A549 (cell line): ENCODE results near the gene ARHGEF10L. TPM values are rescaled to one million over a fixed set of nuclear protein-coding genes. Genes with fewer than 3 reads are reported as not detected.

Experiments used
- ATAC-seq, 2 experiments: fragments of 200-7000 bp in 1 of 2; fragments of >200 bp in 1 of 2; cut with Nextera tagmentation in 1 of 2; cut with Tn5 transposase in 1 of 2; 3 replicates each; pipeline versions ENCODE4 v1.8.0 to v1.9.1; 2018 to 2020; ENCODE audit warnings: mild to moderate bottlenecking in 1 of 2, moderate library complexity in 1 of 2
- CTCF ChIA-PET: fragments of 300-600 bp; sonication (Branson Sonifier 250); formaldehyde crosslinking; extraction: SDS; loops from one replicate; lab custom pipeline; 2021; ENCODE audit warnings: antibody characterized with exemption, inconsistent platforms; lab: Yijun Ruan, JAX
- POLR2A ChIA-PET: fragments of 350-600 bp; formaldehyde crosslinking; extraction: SDS; loops from one replicate; lab custom pipeline; 2021; ENCODE audit warnings: antibody characterized with exemption, inconsistent platforms; lab: Yijun Ruan, JAX
- DNase-seq, 2 experiments: peaks; one replicate each; pipeline versions ENCODE4 v3.0.0 to v3.0.0-alpha.2; 2011 to 2016; ENCODE audit warnings: low read depth in 1 of 2, low spot score in 1 of 2
- FAIRE-seq: peaks from 2 replicates; lab custom pipeline; 2011; peaks lifted over from hg19 to GRCh38; lab: Jason Lieb, UNC
- H3K27ac ChIP-seq, 2 experiments: fragments of >200 bp; sonication (Bioruptor Twin); formaldehyde crosslinking; 3 replicates each; pipeline ENCODE4 v1.5.1; 2016 to 2017
- H3K4me1 ChIP-seq: fragments of >200 bp; sonication (Bioruptor Twin); formaldehyde crosslinking; 3 replicates; pipeline ENCODE4 v1.6.1; 2016
- H3K4me2 ChIP-seq: fragments of >200 bp; sonication (Bioruptor Twin); formaldehyde crosslinking; 3 replicates; pipeline ENCODE4 v1.6.1; 2016
- H3K4me3 ChIP-seq: fragments of >200 bp; sonication (Bioruptor Twin); formaldehyde crosslinking; 3 replicates; pipeline ENCODE4 v1.5.1; 2016
- H3K9me3 ChIP-seq: fragments of >200 bp; sonication (Bioruptor Twin); formaldehyde crosslinking; 3 replicates; pipeline ENCODE4 v1.6.1; 2016
- CHD2 ChIP-seq: fragments of 150-350 bp; IDR thresholded peaks from 2 replicates; pipeline ENCODE4 v1.6.1; 2014; ENCODE audit warnings: low read length; ENCODE audit not compliant: partially characterized antibody
- EHF ChIP-seq: fragments of 250-450 bp; sonication (Bioruptor Pico); IDR thresholded peaks from 2 replicates; pipeline ENCODE4 v1.5.0; 2020; ENCODE audit warnings: mild to moderate bottlenecking
- EP300 ChIP-seq, 2 experiments: fragments of >200 bp; sonication (Bioruptor Twin); formaldehyde crosslinking; IDR thresholded peaks; 2 replicates in 1 of 2; 3 replicates in 1 of 2; pipeline ENCODE4 v1.6.1; 2016 to 2017
- FOSB ChIP-seq: fragments of 250-450 bp; sonication (Bioruptor Pico); IDR thresholded peaks from 2 replicates; pipeline ENCODE4 v1.5.0; 2020; ENCODE audit warnings: mild to moderate bottlenecking, moderate library complexity
- FOSL2 ChIP-seq, 2 experiments: fragments of 450-650 bp in 1 of 2; fragments of >200 bp in 1 of 2; sonication (Bioruptor Twin) in 1 of 2; formaldehyde crosslinking; IDR thresholded peaks; 2 replicates each; pipeline versions ENCODE4 v1.5.0 to v1.6.1; 2016 to 2020; ENCODE audit warnings: mild to moderate bottlenecking in 1 of 2, moderate library complexity in 1 of 2
- GATA3 ChIP-seq: IDR thresholded peaks from 2 replicates; pipeline ENCODE4 v1.6.1; 2012; ENCODE audit warnings: borderline replicate concordance
- HEYL ChIP-seq: fragments of 250-450 bp; sonication (Bioruptor Pico); IDR thresholded peaks from 2 replicates; pipeline ENCODE4 v1.8.0; 2021; ENCODE audit warnings: mild to moderate bottlenecking, moderate library complexity
- JUN ChIP-seq, 2 experiments: fragments of >200 bp; sonication (Bioruptor Twin); formaldehyde crosslinking; IDR thresholded peaks; 2 replicates in 1 of 2; 3 replicates in 1 of 2; pipeline ENCODE4 v1.6.1; 2016 to 2017
- NPAS2 ChIP-seq: fragments of 250-450 bp; sonication (Bioruptor Pico); IDR thresholded peaks from 2 replicates; pipeline ENCODE4 v1.8.0; 2022; ENCODE audit warnings: mild to moderate bottlenecking, moderate library complexity, borderline replicate concordance
- PHF8 ChIP-seq: fragments of 200-600 bp; sonication (generic); IDR thresholded peaks from 2 replicates; pipeline ENCODE4 v1.6.1; 2016; ENCODE audit warnings: low read depth, mild to moderate bottlenecking, antibody characterized with exemption, moderate library complexity, borderline replicate concordance
- RCOR1 ChIP-seq: fragments of 150-350 bp; IDR thresholded peaks from 2 replicates; pipeline ENCODE4 v1.6.1; 2014; ENCODE audit warnings: antibody characterized with exemption, low read length, low read depth
- RNF2 ChIP-seq: fragments of 200-600 bp; sonication (generic); IDR thresholded peaks from 2 replicates; pipeline ENCODE4 v1.6.1; 2016; ENCODE audit warnings: low read depth, mild to moderate bottlenecking, antibody characterized with exemption, moderate library complexity, borderline replicate concordance
- SMC3 ChIP-seq: fragments of >200 bp; sonication (Bioruptor Twin); formaldehyde crosslinking; IDR thresholded peaks from 3 replicates; pipeline ENCODE4 v1.6.1; 2018; ENCODE audit warnings: inconsistent platforms
- ZNF302 ChIP-seq: fragments of 250-450 bp; sonication (Bioruptor Pico); IDR thresholded peaks from 2 replicates; pipeline ENCODE4 v1.9.0; 2021; ENCODE audit warnings: inconsistent platforms, mild to moderate bottlenecking, moderate library complexity
- WGBS: methylation state at CpG from one replicate; pipeline ENCODE4 v1.1.6; 2017; ENCODE audit errors: missing lambda C conversion rate; 5-methylcytosine and 5-hydroxymethylcytosine counted together
- polyA plus RNA-seq, 4 experiments: library from polyadenylated mRNA; depleted of rRNA in 3 of 4; stranded (reverse); fragments of >200 nt; fragmentation: RNase III in 1 of 4; extraction: RNeasy Plus Mini Kit Qiagen cat#74134 plus additional on column Dnase treatment in 1 of 4; gene quantifications; 2 replicates in 3 of 4; 3 replicates in 1 of 4; pipeline ENCODE4 v1.2.3, GENCODE V29; 2011 to 2017
- TF ChIP-seq, protein P1 (sequence below): fragments of 250-450 bp; sonication (Bioruptor Pico); IDR thresholded peaks from 2 replicates; pipeline ENCODE4 v1.5.0; 2021; ENCODE audit warnings: mild to moderate bottlenecking, moderate library complexity, borderline replicate concordance
- TF ChIP-seq, protein P2 (sequence below): fragments of 450-650 bp; IDR thresholded peaks from 2 replicates; pipeline ENCODE4 v1.6.1; 2014; ENCODE audit warnings: antibody characterized with exemption
- TF ChIP-seq, protein P3 (sequence below): fragments of 200-600 bp; sonication (generic); IDR thresholded peaks from 2 replicates; pipeline ENCODE4 v1.6.1; 2016; ENCODE audit warnings: antibody characterized with exemption, mild to moderate bottlenecking, moderate library complexity

ARHGEF10L gene
- polyA plus RNA-seq, 2 of the 4 experiments (the other 2 are of a cell fraction): 3.5 to 5.2 TPM

DNA sequence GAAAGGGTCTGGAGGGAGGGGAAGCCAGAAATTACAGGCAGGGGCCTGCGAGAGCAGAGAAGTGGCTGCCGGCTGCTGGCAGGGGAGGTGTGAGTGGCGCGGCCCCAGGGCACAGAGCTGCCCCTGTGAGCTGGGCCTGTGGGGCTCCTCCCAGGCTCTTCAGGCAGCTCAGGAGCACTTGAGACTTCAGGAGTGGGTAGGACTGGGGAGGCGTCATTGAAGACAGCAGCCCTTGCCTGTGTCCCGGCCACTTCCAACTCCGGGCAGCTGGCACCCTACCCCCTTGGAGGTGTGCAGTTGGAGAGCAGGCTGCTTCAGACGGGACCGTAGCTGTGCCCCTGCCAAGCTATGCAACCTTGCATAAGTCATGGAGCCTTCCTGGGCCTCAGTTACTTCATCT, 128.1 kb downstream of the ARHGEF10L start:
- FAIRE-seq (no peak), DNase-seq (no peak), ATAC-seq (no peak)
- H3K9me3 ChIP-seq: no peaks in the 10 kb centered on the region
- TF ChIP-seq HEYL (CRISPR knock-in tag) (no peak), FOSB (no peak), EHF (CRISPR knock-in tag) (no peak), CHD2 (no peak), PHF8 (no peak), RCOR1 (no peak), GATA3 (no peak), NPAS2 (no peak), RNF2 (no peak)
- TF ChIP-seq, protein P1, sequence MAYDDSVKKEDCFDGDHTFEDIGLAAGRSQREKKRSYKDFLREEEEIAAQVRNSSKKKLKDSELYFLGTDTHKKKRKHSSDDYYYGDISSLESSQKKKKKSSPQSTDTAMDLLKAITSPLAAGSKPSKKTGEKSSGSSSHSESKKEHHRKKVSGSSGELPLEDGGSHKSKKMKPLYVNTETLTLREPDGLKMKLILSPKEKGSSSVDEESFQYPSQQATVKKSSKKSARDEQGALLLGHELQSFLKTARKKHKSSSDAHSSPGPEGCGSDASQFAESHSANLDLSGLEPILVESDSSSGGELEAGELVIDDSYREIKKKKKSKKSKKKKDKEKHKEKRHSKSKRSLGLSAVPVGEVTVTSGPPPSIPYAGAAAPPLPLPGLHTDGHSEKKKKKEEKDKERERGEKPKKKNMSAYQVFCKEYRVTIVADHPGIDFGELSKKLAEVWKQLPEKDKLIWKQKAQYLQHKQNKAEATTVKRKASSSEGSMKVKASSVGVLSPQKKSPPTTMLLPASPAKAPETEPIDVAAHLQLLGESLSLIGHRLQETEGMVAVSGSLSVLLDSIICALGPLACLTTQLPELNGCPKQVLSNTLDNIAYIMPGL (CRISPR knock-in tag): no peak
- TF ChIP-seq, protein P2, sequence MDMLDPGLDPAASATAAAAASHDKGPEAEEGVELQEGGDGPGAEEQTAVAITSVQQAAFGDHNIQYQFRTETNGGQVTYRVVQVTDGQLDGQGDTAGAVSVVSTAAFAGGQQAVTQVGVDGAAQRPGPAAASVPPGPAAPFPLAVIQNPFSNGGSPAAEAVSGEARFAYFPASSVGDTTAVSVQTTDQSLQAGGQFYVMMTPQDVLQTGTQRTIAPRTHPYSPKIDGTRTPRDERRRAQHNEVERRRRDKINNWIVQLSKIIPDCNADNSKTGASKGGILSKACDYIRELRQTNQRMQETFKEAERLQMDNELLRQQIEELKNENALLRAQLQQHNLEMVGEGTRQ: no peak
- CTCF ChIA-PET: interaction anchor here (0.9 to 1.2 kb wide), 2 partner anchors 13 to 433 kb away, joined by 3 read pairs; no protein-coding TSS in a partner anchor
- no peaks in the 10 kb centered on the region for H3K4me1 ChIP-seq
- H3K4me2 ChIP-seq: no peak overlapping the region
- WGBS: 91% methylated on average over 8 of the region's 9 CpGs
- no peak overlapping the region for H3K27ac ChIP-seq
- no peak overlapping the region for H3K4me3 ChIP-seq
- POLR2A ChIA-PET: no interaction called here

DNA sequence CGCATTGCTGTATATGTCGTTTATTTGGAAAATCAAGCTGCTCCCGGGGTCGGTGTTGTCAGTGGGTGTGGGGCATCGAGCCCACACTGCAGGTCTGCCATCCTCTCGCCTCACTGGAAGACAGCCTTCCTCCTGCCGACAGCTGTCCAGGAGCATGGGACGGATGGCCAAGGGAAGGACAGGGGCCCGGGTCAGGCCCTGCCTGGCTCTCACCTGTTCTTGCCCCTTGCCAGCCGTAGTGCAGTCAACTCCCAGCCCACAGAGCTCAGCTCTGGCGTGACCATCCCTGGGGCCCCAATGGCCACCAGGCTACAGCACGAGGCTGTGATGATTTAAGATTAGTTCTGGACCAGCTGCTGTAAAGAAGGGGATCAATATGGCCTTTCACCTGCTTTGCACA, 128.7 kb downstream of the ARHGEF10L start:
- no peak for FAIRE-seq
- CTCF ChIA-PET: interaction anchor here (1.2 kb wide), 1 partner anchor 432 kb away, joined by 3 read pairs; no protein-coding TSS in a partner anchor
- Histone ChIP-seq H3K4me2 (no peak overlapping the region), H3K27ac (no peak overlapping the region), H3K4me3 (no peak overlapping the region), H3K9me3 (no peaks in the 10 kb centered on the region), H3K4me1 (no peaks in the 10 kb centered on the region)
- TF ChIP-seq JUN (IDR thresholded peaks at IDR 0.05) (no peak), RNF2 (no peak), ZNF302 (no peak), SMC3 (no peak), FOSL2 (IDR thresholded peaks at IDR 0.05) (no peak), FOSL2 (CRISPR knock-in tag; IDR thresholded peaks at IDR 0.05) (no peak), EP300 (IDR thresholded peaks at IDR 0.05) (no peak)
- TF ChIP-seq, protein P3, sequence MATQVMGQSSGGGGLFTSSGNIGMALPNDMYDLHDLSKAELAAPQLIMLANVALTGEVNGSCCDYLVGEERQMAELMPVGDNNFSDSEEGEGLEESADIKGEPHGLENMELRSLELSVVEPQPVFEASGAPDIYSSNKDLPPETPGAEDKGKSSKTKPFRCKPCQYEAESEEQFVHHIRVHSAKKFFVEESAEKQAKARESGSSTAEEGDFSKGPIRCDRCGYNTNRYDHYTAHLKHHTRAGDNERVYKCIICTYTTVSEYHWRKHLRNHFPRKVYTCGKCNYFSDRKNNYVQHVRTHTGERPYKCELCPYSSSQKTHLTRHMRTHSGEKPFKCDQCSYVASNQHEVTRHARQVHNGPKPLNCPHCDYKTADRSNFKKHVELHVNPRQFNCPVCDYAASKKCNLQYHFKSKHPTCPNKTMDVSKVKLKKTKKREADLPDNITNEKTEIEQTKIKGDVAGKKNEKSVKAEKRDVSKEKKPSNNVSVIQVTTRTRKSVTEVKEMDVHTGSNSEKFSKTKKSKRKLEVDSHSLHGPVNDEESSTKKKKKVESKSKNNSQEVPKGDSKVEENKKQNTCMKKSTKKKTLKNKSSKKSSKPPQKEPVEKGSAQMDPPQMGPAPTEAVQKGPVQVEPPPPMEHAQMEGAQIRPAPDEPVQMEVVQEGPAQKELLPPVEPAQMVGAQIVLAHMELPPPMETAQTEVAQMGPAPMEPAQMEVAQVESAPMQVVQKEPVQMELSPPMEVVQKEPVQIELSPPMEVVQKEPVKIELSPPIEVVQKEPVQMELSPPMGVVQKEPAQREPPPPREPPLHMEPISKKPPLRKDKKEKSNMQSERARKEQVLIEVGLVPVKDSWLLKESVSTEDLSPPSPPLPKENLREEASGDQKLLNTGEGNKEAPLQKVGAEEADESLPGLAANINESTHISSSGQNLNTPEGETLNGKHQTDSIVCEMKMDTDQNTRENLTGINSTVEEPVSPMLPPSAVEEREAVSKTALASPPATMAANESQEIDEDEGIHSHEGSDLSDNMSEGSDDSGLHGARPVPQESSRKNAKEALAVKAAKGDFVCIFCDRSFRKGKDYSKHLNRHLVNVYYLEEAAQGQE: no peak
- no peak for ATAC-seq
- WGBS: 80% methylated on average over 8 of the region's 12 CpGs
- POLR2A ChIA-PET: no interaction called here
- DNase-seq: no peak
